Stimulated activated naive B cell treated with anti-CD40 and anti-IgM and Interleukin-4, amounts not matched to agents 10 μg/mL and 1 μg/mL and 100 μg/mL, for 72 hours (primary cell): ENCODE measurements around the gene CAPN13.

Source experiments
- ATAC-seq, 2 donors: fragments of 150-1000 bp; cut with Tn5 transposase; replicated peaks; 2 replicates each; pipeline ENCODE4 v1.10.0; 2021; ENCODE audit warnings: moderate library complexity in 1 of 2
- DNase-seq: peaks from one replicate; pipeline ENCODE4 v3.0.0; 2021
- H3K27ac Mint-ChIP-seq: one replicate; pipeline ENCODE4 v1.8.0; 2022; ENCODE audit warnings: mild to moderate bottlenecking, mixed read lengths
- H3K27me3 Mint-ChIP-seq, 2 donors: one replicate each; pipeline ENCODE4 v1.8.0; 2022; ENCODE audit warnings: mixed read lengths in 2 of 2
- H3K36me3 Mint-ChIP-seq, 2 donors: one replicate each; pipeline ENCODE4 v1.8.0; 2022; ENCODE audit warnings: mixed read lengths in 2 of 2, mild to moderate bottlenecking in 1 of 2
- H3K4me1 Mint-ChIP-seq, 2 donors: one replicate each; pipeline ENCODE4 v1.8.0; 2022; ENCODE audit warnings: mixed read lengths in 2 of 2, mild to moderate bottlenecking in 1 of 2
- H3K4me3 Mint-ChIP-seq, 2 donors: one replicate each; pipeline ENCODE4 v1.8.0; 2022; ENCODE audit warnings: mild to moderate bottlenecking in 2 of 2, mixed read lengths in 2 of 2, moderate library complexity in 1 of 2
- H3K9me3 Mint-ChIP-seq, 2 donors: one replicate each; pipeline ENCODE4 v1.8.0; 2022; ENCODE audit warnings: mixed read lengths in 2 of 2, mild to moderate bottlenecking in 1 of 2

CAPN13 gene

DNA sequence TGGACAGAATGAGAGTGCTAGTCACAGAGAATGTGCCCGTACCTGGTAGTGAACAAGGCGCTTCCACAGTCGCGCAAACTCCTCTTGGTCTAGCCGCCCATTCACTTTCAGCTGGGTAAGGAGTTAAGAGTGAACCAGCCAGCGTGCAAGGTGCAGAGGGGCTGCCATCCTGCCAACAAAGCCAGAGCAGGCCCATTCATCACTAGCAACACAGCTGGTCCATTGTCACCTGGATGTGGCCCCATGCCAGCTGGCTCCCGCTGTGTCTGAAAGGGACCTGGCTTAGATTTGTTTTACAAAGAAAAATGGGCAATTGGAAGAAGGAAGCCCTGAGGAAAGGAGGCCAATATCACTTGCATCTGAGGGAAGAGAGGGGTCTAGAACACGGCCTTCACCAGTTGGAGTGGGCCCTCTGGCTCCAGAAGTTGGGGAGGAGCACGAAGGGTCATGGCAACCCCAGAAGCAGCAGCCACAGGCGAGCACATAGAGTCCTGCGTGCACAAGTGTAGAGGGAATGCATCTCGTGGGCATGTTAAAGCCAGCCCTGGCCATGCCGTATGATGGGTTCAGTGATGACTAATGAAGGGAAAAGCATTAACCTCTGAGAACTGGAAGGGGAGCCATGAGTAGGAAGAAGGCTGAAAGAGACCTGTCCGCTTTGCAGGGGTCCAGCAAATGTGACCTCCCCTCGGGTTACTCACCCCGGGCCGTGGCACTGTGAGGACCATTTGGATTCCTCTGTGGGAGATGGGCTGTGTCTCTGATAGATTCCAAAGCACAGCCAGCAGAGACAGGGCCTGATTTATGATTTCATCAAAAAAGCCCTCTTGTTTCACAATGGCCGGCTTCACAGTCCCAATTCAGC lies 70.6 kb downstream of the CAPN13 start:
- Mint-ChIP-seq H3K9me3 (no peaks in the 10 kb centered on the region), H3K4me3 (no peak overlapping the region), H3K27ac (no peak overlapping the region), H3K36me3 (no peaks in the 10 kb centered on the region), H3K27me3 (peaks cover 0 to 18% of the 10 kb centered on the region in 2 donors), H3K4me1 (no peaks in the 10 kb centered on the region)
- ATAC-seq = no peak
- no peak for DNase-seq

DNA sequence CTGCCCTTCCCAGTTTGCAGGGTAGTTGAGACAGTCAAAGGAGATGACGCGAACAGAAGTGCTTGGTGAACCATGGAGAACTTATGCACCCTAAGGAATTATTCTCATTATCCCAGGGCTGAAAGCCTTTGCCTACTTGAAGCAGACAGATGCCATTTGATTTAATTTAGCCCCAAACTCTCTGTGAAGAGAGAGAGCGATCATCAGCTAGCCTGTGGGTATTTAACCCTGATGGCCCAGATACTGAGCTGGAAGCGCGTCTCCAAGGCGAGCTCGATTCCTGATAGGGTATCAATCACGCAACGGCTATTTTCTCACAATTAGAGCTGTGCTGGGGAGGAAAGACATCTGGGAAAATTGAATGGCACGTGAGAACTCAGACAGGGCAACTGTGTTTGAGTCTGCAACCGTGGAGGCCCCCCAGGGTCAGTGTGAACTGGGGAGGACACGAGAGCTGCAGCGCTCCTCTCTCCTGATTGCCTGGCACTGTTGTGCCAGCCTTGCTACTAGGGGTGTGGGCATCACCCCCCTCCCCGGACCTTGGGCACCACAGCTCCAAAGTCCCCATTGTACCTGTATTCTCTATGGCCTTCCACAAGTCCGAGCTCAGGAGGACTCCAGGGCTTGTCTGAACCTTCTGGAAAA lies 73.2 kb downstream of the CAPN13 start:
- DNase-seq (no peak), ATAC-seq (no peak)
- H3K36me3 Mint-ChIP-seq = no peaks in the 10 kb centered on the region
- H3K9me3 Mint-ChIP-seq = no peaks in the 10 kb centered on the region
- no peak overlapping the region for H3K4me3 Mint-ChIP-seq
- no peaks in the 10 kb centered on the region for H3K4me1 Mint-ChIP-seq
- peaks cover 0 to 17% of the 10 kb centered on the region in 2 donors for H3K27me3 Mint-ChIP-seq
- no peak overlapping the region for H3K27ac Mint-ChIP-seq

DNA sequence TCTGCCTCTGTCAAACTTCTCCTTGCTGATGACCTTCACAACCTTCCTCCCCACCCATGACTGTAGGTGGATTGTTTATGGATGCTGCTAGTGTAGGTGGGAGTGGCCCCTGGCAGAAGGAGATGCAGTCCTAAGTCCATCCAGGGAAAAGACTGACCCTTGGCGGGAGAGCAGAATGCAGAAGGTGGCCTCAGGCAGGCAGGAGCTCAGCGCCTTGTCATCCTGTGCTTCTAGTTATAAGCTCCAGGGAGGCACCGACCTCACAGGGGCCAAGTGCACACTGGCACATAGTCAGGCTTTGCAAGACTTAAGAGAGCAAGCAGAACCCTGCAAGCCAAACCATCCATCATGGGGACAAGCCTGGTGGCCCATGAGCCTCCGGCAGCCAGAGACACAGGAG lies 74.4 kb downstream of the CAPN13 start:
- H3K36me3 Mint-ChIP-seq = no peaks in the 10 kb centered on the region
- no peak for ATAC-seq
- no peaks in the 10 kb centered on the region for H3K4me1 Mint-ChIP-seq
- peaks cover 0 to 12% of the 10 kb centered on the region in 2 donors for H3K27me3 Mint-ChIP-seq
- H3K27ac Mint-ChIP-seq = no peak overlapping the region
- H3K4me3 Mint-ChIP-seq = no peak overlapping the region
- no peak for DNase-seq
- no peaks in the 10 kb centered on the region for H3K9me3 Mint-ChIP-seq

- Mint-ChIP-seq H3K4me3 (no peak overlapping the region), H3K36me3 (no peaks in the 10 kb centered on the region), H3K4me1 (no peaks in the 10 kb centered on the region), H3K9me3 (no peaks in the 10 kb centered on the region), H3K27ac (no peak overlapping the region), H3K27me3 (peaks cover 0 to 10% of the 10 kb centered on the region in 2 donors)
- ATAC-seq (no peak), DNase-seq (no peak)
Measured at GRCh38 chr2:30732376-30732775, 74.9 kb downstream of the CAPN13 start.

DNA sequence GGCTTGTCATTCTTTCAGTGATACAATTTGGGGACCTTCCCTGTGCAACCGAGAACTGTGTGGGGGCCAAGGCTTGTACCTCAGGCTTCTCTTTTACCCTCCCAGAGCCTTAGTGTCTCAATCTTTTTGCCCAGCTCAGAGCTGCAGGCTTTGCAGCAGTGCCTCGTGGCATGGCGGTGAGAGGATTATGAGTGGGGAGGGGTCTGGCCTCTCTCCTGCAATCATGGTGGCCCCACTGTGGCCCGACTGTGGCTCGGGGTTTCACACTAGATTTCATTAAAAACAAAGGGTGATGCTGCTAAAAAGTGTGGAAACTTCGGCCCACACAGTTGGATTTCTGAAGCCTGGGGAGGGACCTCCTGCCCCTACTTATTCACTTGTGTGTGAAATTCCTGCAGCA lies 75.5 kb downstream of the CAPN13 start:
- Mint-ChIP-seq H3K4me3 (no peak overlapping the region), H3K4me1 (no peaks in the 10 kb centered on the region), H3K9me3 (no peaks in the 10 kb centered on the region), H3K36me3 (no peaks in the 10 kb centered on the region), H3K27me3 (peaks cover 0 to 3% of the 10 kb centered on the region in 2 donors), H3K27ac (no peak overlapping the region)
- ATAC-seq = no peak
- DNase-seq = no peak

GRCh38 chr2:30730736-30731647 lies 76.3 kb downstream of the CAPN13 start:
- Mint-ChIP-seq H3K4me3 (no peak overlapping the region), H3K9me3 (no peaks in the 10 kb centered on the region), H3K4me1 (no peaks in the 10 kb centered on the region), H3K36me3 (no peaks in the 10 kb centered on the region), H3K27ac (no peak overlapping the region), H3K27me3 (no peaks in the 10 kb centered on the region)
- DNase-seq = no peak
- no peak for ATAC-seq

DNA sequence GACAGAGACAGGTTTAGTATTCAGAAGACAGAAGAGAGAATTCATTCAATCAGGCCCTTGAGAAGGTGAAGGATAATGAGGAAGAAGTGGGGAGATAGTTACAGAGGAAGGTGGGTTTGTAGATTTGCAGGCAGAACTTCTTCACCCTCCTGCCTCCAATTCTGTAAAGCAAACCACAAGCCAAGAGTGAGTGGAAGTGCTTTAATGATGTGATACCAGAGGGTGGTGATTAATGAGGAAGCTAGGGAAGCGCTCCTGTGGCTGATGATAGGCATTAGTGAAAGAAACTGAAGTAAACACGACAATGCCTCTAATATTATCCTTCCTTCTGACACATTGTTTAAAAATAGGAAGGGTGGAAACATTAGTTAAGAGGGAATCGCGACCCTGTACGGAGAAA lies 78.2 kb downstream of the CAPN13 start:
- ATAC-seq (no peak), DNase-seq (no peak)
- H3K9me3 Mint-ChIP-seq = no peaks in the 10 kb centered on the region
- no peak overlapping the region for H3K27ac Mint-ChIP-seq
- H3K4me3 Mint-ChIP-seq = no peak overlapping the region
- H3K36me3 Mint-ChIP-seq = no peaks in the 10 kb centered on the region
- H3K4me1 Mint-ChIP-seq = no peaks in the 10 kb centered on the region
- peaks cover 0 to 6% of the 10 kb centered on the region in 2 donors for H3K27me3 Mint-ChIP-seq

- Mint-ChIP-seq H3K9me3 (peaks cover 0 to 2% of the 10 kb centered on the region in 2 donors), H3K4me3 (no peak overlapping the region), H3K27me3 (peaks cover 3 to 6% of the 10 kb centered on the region in 2 donors), H3K27ac (no peak overlapping the region), H3K4me1 (no peaks in the 10 kb centered on the region), H3K36me3 (no peaks in the 10 kb centered on the region)
- ATAC-seq = no peak
- DNase-seq = no peak
Measured at GRCh38 chr2:30722936-30723725, 84.1 kb downstream of the CAPN13 start.

DNA sequence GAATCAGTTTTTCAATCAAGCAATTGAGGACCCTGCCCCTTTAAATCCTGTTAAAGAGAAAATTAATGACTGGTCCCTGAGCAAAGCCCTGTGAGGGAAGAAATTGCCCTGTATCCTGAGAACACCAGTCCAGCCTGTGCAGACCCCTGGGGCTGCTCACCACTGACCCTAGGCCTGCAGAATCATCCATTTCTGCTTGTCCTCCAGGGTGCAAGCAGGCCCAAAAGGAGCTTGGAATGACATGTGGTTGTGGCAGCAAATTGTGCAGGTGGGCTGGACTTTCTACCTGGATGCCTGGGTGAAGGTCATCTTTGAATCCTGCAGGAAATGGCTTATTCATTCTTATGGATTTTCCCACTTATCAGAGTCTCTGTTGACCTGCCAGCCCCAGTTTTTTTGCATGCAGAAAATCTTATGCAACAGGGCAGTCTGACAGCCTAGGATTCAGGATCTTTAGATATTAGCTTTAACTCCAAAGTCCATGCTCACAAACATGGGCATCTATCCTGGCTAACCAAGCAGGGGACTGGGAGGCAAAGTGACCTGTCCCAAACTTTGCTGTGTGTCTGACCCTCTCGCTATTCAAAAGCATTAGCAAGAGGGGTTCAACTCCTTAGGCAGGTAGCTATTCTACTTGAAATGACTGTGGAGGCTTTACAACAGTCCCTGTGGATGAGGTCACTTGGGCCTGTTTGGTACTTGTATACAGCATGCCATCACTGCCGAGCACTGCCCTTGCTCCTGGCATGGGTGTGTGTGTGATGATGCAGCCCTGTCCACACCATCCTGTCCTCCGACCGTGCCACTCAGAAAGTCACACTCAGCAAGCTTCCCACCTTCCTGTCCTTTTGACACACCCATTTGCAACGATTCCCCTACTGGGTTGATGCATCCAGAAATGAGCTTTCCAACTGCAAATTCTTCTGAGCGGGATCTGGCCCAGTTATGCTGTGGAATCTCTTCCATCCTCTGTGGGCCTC lies 85.3 kb downstream of the CAPN13 start:
- no peak for ATAC-seq
- Mint-ChIP-seq H3K27ac (no peak overlapping the region), H3K4me1 (no peaks in the 10 kb centered on the region), H3K27me3 (peaks cover 3 to 6% of the 10 kb centered on the region in 2 donors), H3K36me3 (no peaks in the 10 kb centered on the region), H3K9me3 (peaks cover 0 to 2% of the 10 kb centered on the region in 2 donors), H3K4me3 (no peak overlapping the region)
- DNase-seq = no peak

GRCh38 chr2:30721241-30721640 lies 86.0 kb downstream of the CAPN13 start:
- Mint-ChIP-seq H3K36me3 (no peaks in the 10 kb centered on the region), H3K27ac (no peak overlapping the region), H3K27me3 (peaks cover 3 to 6% of the 10 kb centered on the region in 2 donors), H3K4me3 (no peak overlapping the region), H3K4me1 (no peaks in the 10 kb centered on the region), H3K9me3 (peaks cover 0 to 2% of the 10 kb centered on the region in 2 donors)
- ATAC-seq (no peak), DNase-seq (no peak)

GRCh38 chr2:30717081-30717650 lies 90.1 kb downstream of the CAPN13 start:
- Mint-ChIP-seq H3K9me3 (peaks cover 0 to 2% of the 10 kb centered on the region in 2 donors), H3K27me3 (peaks cover 0 to 3% of the 10 kb centered on the region in 2 donors), H3K4me3 (no peak overlapping the region), H3K36me3 (no peaks in the 10 kb centered on the region), H3K4me1 (peaks cover 9 to 11% of the 10 kb centered on the region in 2 donors), H3K27ac (no peak overlapping the region)
- ATAC-seq = no peak
- DNase-seq = no peak

DNA sequence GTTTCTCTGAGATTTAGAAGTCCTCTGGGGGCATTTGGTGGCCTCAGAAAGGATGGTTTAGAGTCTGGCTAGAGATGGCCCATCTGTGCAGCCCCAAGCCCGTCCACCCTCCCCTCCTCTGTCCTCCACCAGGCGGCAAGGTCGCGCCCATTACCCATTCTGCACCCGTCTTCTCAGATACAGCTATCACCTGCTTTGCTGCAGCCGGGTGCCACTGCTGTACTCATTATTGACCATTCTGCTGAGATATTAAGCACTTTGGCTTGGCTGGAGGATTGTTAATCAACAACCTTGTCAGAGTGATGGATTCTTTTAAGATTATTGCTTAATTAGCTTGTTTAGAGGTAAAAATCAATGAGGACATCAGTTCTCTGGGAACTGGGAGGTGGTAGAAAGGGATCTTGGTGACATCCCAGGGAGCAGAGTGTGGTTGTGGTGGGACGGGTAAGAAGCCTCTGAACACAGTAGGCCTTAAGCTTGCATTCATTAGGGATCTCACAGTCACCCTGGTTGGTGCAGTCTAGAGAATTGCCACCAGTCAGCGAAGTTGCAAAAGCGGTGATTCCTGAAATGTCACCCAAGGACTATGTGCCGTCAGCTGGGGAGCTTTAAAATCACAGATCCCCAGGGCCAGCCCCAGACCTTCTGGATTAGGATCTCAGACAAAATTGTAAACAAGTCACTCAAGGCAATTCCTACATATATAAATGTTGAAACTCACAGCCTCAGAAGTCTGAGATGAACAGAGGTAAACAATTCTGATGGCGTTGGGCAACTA lies 90.9 kb downstream of the CAPN13 start:
- H3K27ac Mint-ChIP-seq = no peak overlapping the region
- H3K27me3 Mint-ChIP-seq = peaks cover 0 to 3% of the 10 kb centered on the region in 2 donors
- H3K9me3 Mint-ChIP-seq = peaks cover 0 to 2% of the 10 kb centered on the region in 2 donors
- DNase-seq (no peak), ATAC-seq (no peak)
- H3K4me1 Mint-ChIP-seq = peaks cover 11 to 12% of the 10 kb centered on the region in 2 donors
- H3K4me3 Mint-ChIP-seq = no peak overlapping the region
- no peaks in the 10 kb centered on the region for H3K36me3 Mint-ChIP-seq
